ENCODE results near the gene PPP1R10. TPM values are rescaled to one million over a fixed set of nuclear protein-coding genes. Genes with fewer than 3 reads are reported as not detected.

Gene PPP1R10
- polyA plus RNA-seq, 1 donor, result 43.6 TPM

- no peak for DNase-seq
- Histone ChIP-seq H3K4me3 (ENCODE audit: low read length) (no peak overlapping the region), H3K4me1 (ENCODE audit: control insufficient read depth, insufficient read depth, low read length) (peaks cover 13% of the 10 kb centered on the region), H3K36me3 (ENCODE audit: control insufficient read depth, insufficient read depth, low read length) (peaks cover 29% of the 10 kb centered on the region), H3K9me3 (ENCODE audit: control insufficient read depth, low read depth, low read length) (no peaks in the 10 kb centered on the region), H3K27ac (ENCODE audit: low read length) (no peak overlapping the region), H3K27me3 (ENCODE audit: control insufficient read depth, insufficient read depth, low read length) (no peaks in the 10 kb centered on the region)
- no CpG with 5 or more reads among the region's 6 CpGs for WGBS (ENCODE audit: insufficient coverage, low lambda C conversion rate)
Observed at GRCh38 chr6:30612687-30613248, 4.3 kb downstream of the PPP1R10 start.

- 50% methylated on average over 1 of the region's 1 CpG for WGBS (ENCODE audit: insufficient coverage, low lambda C conversion rate)
- Histone ChIP-seq H3K27ac (ENCODE audit: low read length) (no peak overlapping the region), H3K4me1 (ENCODE audit: control insufficient read depth, insufficient read depth, low read length) (peaks cover 13% of the 10 kb centered on the region), H3K4me3 (ENCODE audit: low read length) (no peak overlapping the region), H3K27me3 (ENCODE audit: control insufficient read depth, insufficient read depth, low read length) (no peaks in the 10 kb centered on the region), H3K36me3 (ENCODE audit: control insufficient read depth, insufficient read depth, low read length) (peaks cover 34% of the 10 kb centered on the region), H3K9me3 (ENCODE audit: control insufficient read depth, low read depth, low read length) (no peaks in the 10 kb centered on the region)
- no peak for DNase-seq
Observed at GRCh38 chr6:30612213-30612612, 4.8 kb downstream of the PPP1R10 start.

DNA sequence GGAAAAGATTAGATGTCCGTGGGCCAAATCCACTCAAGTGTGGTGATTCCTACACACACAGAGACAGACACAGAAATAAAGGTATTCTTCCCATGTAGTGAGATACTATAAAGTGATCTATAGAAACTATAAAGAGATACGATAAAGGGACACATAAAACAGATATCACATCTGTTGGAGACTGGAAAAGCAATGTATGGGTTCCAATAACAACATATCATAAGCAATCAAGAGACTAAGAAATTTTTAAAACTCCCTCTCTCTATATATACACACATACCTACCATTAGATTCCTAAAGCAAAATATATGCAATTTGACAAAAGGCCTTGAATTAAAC, 5.2 kb downstream of the PPP1R10 start:
- Histone ChIP-seq H3K36me3 (ENCODE audit: control insufficient read depth, insufficient read depth, low read length) (peaks cover 35% of the 10 kb centered on the region), H3K27ac (ENCODE audit: low read length) (no peak overlapping the region)
- 86% methylated on average over 1 of the region's 2 CpGs for WGBS (ENCODE audit: insufficient coverage, low lambda C conversion rate)

DNA sequence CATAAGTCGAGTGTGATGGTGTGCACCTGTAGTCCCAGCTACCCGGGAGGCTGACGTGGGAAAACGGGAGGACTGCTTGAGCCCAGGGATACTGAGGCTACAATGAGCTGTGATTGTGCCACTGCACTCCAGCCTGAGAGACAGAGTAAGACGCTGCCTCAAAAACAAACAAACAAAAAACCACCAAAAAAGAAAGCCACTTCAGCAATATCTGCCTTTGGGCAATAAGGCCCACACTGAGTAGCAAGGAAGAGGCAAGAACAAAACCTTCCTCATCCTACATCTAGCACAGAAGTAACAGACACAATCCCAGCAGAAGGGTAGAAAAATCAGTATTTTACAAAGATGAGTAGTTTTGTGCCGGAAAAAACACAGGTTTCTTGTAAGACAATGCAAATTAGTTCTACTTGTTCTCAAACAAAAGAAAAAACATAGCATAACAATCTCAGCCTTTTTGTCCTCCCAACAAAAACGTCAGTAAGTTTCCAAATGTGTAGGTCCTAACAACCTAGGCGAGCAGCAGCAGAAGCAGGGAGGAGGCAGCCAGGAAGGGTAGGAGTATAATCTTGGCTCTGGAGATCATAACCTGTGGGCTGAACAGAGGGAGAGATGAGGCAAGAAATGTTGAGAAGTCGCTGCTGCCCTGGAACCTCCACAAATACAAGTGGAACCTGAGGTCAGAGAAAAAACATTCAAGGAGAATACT, 5.7 kb downstream of the PPP1R10 start:
- WGBS (ENCODE audit: insufficient coverage, low lambda C conversion rate), result 92% methylated on average over 2 of the region's 9 CpGs
- no peak overlapping the region for H3K27ac ChIP-seq (ENCODE audit: low read length)
- H3K4me1 ChIP-seq (ENCODE audit: control insufficient read depth, insufficient read depth, low read length), result peaks cover 13% of the 10 kb centered on the region
- no peaks in the 10 kb centered on the region for H3K27me3 ChIP-seq (ENCODE audit: control insufficient read depth, insufficient read depth, low read length)
- H3K36me3 ChIP-seq (ENCODE audit: control insufficient read depth, insufficient read depth, low read length), result peaks cover 34% of the 10 kb centered on the region
- no peak for DNase-seq
- H3K4me3 ChIP-seq (ENCODE audit: low read length), result no peak overlapping the region
- H3K9me3 ChIP-seq (ENCODE audit: control insufficient read depth, low read depth, low read length), result no peaks in the 10 kb centered on the region

More for the DNA sequence above, 5.2 kb downstream of the PPP1R10 start:
- H3K4me1 ChIP-seq (ENCODE audit: control insufficient read depth, insufficient read depth, low read length), result peaks cover 13% of the 10 kb centered on the region
- H3K9me3 ChIP-seq (ENCODE audit: control insufficient read depth, low read depth, low read length), result no peaks in the 10 kb centered on the region
- H3K4me3 ChIP-seq (ENCODE audit: low read length), result no peak overlapping the region
- DNase-seq, result no peak
- H3K27me3 ChIP-seq (ENCODE audit: control insufficient read depth, insufficient read depth, low read length), result no peaks in the 10 kb centered on the region

- no CpG with 5 or more reads among the region's 4 CpGs for WGBS (ENCODE audit: insufficient coverage, low lambda C conversion rate)
- peaks cover 41% of the 10 kb centered on the region for H3K36me3 ChIP-seq (ENCODE audit: control insufficient read depth, insufficient read depth, low read length)
- H3K4me1 ChIP-seq (ENCODE audit: control insufficient read depth, insufficient read depth, low read length), result peaks cover 13% of the 10 kb centered on the region
- H3K27ac ChIP-seq (ENCODE audit: low read length), result no peak overlapping the region
- DNase-seq, result no peak
- H3K27me3 ChIP-seq (ENCODE audit: control insufficient read depth, insufficient read depth, low read length), result no peaks in the 10 kb centered on the region
- no peak overlapping the region for H3K4me3 ChIP-seq (ENCODE audit: low read length)
- H3K9me3 ChIP-seq (ENCODE audit: control insufficient read depth, low read depth, low read length), result no peaks in the 10 kb centered on the region
Observed at GRCh38 chr6:30610065-30610464, 7.0 kb downstream of the PPP1R10 start.

- peaks cover 79% of the 10 kb centered on the region for H3K36me3 ChIP-seq (ENCODE audit: control insufficient read depth, insufficient read depth, low read length)
- H3K27ac ChIP-seq (ENCODE audit: low read length), result no peak overlapping the region
- H3K9me3 ChIP-seq (ENCODE audit: control insufficient read depth, low read depth, low read length), result no peaks in the 10 kb centered on the region
- no peak overlapping the region for H3K4me3 ChIP-seq (ENCODE audit: low read length)
- no peaks in the 10 kb centered on the region for H3K27me3 ChIP-seq (ENCODE audit: control insufficient read depth, insufficient read depth, low read length)
- no peak for DNase-seq
- WGBS (ENCODE audit: insufficient coverage, low lambda C conversion rate), result no CpG with 5 or more reads among the region's 13 CpGs
- H3K4me1 ChIP-seq (ENCODE audit: control insufficient read depth, insufficient read depth, low read length), result no peaks in the 10 kb centered on the region
Observed at GRCh38 chr6:30603961-30604360, 13.1 kb downstream of the PPP1R10 start.

DNA sequence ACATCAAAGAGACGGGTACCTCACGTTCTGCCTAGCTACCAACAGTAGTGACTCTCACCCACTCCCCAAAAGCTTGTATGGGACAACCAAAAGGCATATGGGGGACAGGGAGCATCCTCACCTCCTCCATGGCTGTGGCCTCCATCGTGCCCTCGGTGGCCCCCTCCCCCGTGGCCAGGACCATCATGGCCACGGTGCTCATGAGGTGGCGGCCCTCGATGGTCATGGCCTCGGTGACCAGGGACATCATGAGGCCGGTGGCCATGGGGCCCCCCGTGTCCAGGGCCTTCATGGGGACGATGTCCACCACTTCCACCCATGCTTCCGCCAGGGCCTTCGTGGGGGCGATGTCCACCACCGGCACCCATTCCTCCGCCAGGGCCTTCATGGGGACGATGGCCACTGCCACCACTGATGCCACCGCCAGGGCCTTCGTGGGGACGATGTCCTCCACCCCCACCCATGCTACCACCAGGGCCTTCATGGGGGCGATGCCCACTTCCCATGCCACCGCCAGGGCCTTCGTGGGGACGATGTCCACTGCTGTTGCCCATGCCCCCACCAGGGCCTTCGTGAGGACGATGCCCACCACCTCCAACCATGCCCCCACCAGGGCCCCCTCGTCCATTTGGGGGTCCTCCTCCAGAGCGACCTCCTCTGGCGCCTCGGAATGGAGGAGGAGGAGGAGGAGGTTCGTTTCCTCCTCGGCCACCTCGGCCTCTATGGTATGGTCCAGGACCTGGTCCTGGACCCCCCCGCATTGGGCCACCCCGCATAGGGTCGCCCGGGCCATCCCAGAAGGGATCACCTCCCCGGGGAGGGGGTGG, 15.0 kb downstream of the PPP1R10 start:
- H3K27me3 ChIP-seq (ENCODE audit: control insufficient read depth, insufficient read depth, low read length), result no peaks in the 10 kb centered on the region
- H3K4me1 ChIP-seq (ENCODE audit: control insufficient read depth, insufficient read depth, low read length), result no peaks in the 10 kb centered on the region
- peaks cover 63% of the 10 kb centered on the region for H3K36me3 ChIP-seq (ENCODE audit: control insufficient read depth, insufficient read depth, low read length)
- no peak for DNase-seq
- no peaks in the 10 kb centered on the region for H3K9me3 ChIP-seq (ENCODE audit: control insufficient read depth, low read depth, low read length)
- H3K27ac ChIP-seq (ENCODE audit: low read length), result no peak overlapping the region
- no peak overlapping the region for H3K4me3 ChIP-seq (ENCODE audit: low read length)
- WGBS (ENCODE audit: insufficient coverage, low lambda C conversion rate), result no CpG with 5 or more reads among the region's 39 CpGs

DNA sequence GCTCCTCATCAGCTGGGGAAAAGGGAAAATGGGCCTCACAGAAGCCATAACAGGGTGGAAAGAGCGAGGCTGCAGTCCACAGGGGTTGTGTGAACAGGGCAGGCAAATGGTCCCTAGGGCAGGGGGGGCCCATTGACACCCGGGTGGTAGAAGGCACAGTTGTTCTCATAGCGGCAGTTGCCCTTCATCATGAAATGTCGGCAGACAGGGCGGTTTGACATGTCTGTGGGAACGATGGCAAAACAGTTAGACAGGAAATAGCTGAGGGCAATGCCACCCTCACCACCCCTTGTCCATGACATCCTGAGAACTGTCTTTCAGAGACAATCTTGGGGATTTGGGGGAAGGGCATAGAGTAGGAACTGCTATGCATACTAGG, 15.6 kb downstream of the PPP1R10 start:
- no peaks in the 10 kb centered on the region for H3K27me3 ChIP-seq (ENCODE audit: control insufficient read depth, insufficient read depth, low read length)
- H3K4me1 ChIP-seq (ENCODE audit: control insufficient read depth, insufficient read depth, low read length), result no peaks in the 10 kb centered on the region
- WGBS (ENCODE audit: insufficient coverage, low lambda C conversion rate), result no CpG with 5 or more reads among the region's 6 CpGs
- no peaks in the 10 kb centered on the region for H3K9me3 ChIP-seq (ENCODE audit: control insufficient read depth, low read depth, low read length)
- H3K27ac ChIP-seq (ENCODE audit: low read length), result no peak overlapping the region
- no peak overlapping the region for H3K4me3 ChIP-seq (ENCODE audit: low read length)
- H3K36me3 ChIP-seq (ENCODE audit: control insufficient read depth, insufficient read depth, low read length), result peaks cover 58% of the 10 kb centered on the region
- DNase-seq, result no peak

DNA sequence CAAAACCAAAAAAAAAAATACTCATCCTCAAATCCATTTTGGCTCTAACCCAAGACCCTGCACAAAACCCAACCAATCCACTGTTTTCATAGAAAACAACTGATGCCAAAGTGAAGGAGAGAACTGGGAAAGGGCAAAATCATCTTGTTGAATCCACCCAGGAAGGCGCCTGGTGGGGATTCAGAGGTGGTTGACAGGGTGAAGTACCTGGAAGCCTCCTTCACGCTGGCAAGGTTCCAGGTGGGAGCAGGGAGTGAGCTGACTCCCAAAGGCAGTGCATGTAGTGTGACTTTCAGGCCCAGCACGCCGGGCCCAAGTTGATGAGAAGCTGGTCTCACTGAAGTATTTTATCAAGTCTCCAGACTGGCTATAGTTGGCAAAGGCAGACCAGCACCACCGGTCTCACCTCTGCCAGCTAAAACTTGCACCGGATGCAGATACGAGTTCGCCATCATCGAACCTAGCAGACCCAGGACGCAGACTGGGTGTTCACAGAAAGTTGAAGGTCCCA, 16.5 kb downstream of the PPP1R10 start:
- peak in 1 of 2 donors; percentile 14 for DNase-seq
- H3K4me3 ChIP-seq (ENCODE audit: low read length), result no peak overlapping the region
- H3K27ac ChIP-seq (ENCODE audit: low read length), result no peak overlapping the region
- peaks cover 53% of the 10 kb centered on the region for H3K36me3 ChIP-seq (ENCODE audit: control insufficient read depth, insufficient read depth, low read length)
- no peaks in the 10 kb centered on the region for H3K9me3 ChIP-seq (ENCODE audit: control insufficient read depth, low read depth, low read length)
- H3K4me1 ChIP-seq (ENCODE audit: control insufficient read depth, insufficient read depth, low read length), result no peaks in the 10 kb centered on the region
- no CpG with 5 or more reads among the region's 10 CpGs for WGBS (ENCODE audit: insufficient coverage, low lambda C conversion rate)
- no peaks in the 10 kb centered on the region for H3K27me3 ChIP-seq (ENCODE audit: control insufficient read depth, insufficient read depth, low read length)

GRCh38 chr6:30599625-30600324, 17.3 kb downstream of the PPP1R10 start:
- H3K27me3 ChIP-seq (ENCODE audit: control insufficient read depth, insufficient read depth, low read length), result no peaks in the 10 kb centered on the region
- WGBS (ENCODE audit: insufficient coverage, low lambda C conversion rate), result 76% methylated on average over 6 of the region's 13 CpGs
- peaks cover 48% of the 10 kb centered on the region for H3K36me3 ChIP-seq (ENCODE audit: control insufficient read depth, insufficient read depth, low read length)
- H3K4me1 ChIP-seq (ENCODE audit: control insufficient read depth, insufficient read depth, low read length), result no peaks in the 10 kb centered on the region
- H3K27ac ChIP-seq (ENCODE audit: low read length), result no peak overlapping the region
- H3K9me3 ChIP-seq (ENCODE audit: control insufficient read depth, low read depth, low read length), result no peaks in the 10 kb centered on the region
- DNase-seq, result no peak
- no peak overlapping the region for H3K4me3 ChIP-seq (ENCODE audit: low read length)

All from large intestine (tissue), 3 donors.